DND-41 (cell line): Measurements from ENCODE around the gene HS2ST1.

Experiments
- ATAC-seq: fragments of 200-7000 bp; cut with Tn5 transposase; 3 replicates; pipeline ENCODE4 v1.9.1; 2021; ENCODE audit warnings: low read depth; ENCODE audit not compliant: insufficient read depth
- DNase-seq: peaks from one replicate; pipeline ENCODE4 v3.0.0-alpha.2; 2020
- H2AFZ ChIP-seq: 2 replicates; pipeline ENCODE4 v1.6.0; 2012; ENCODE audit warnings: low read depth, low read length
- H3K27ac ChIP-seq: 2 replicates; pipeline ENCODE4 v1.5.1; 2012; ENCODE audit warnings: low read length, inconsistent platforms
- H3K27me3 ChIP-seq: fragments of 200-600 bp; sonication (generic); 2 replicates; pipeline ENCODE4 v1.6.0; 2012; ENCODE audit warnings: low read length, mild to moderate bottlenecking, inconsistent platforms; ENCODE audit not compliant: insufficient read depth, poor library complexity
- H3K36me3 ChIP-seq: 2 replicates; pipeline ENCODE4 v1.5.1; 2012; ENCODE audit warnings: low read length, inconsistent platforms; ENCODE audit not compliant: insufficient read depth
- H3K4me1 ChIP-seq: 2 replicates; pipeline ENCODE4 v1.5.1; 2012; ENCODE audit warnings: mild to moderate bottlenecking, low read length; ENCODE audit not compliant: insufficient read depth
- H3K4me2 ChIP-seq: 2 replicates; pipeline ENCODE4 v1.6.0; 2012; ENCODE audit warnings: mild to moderate bottlenecking, moderate library complexity, low read length, inconsistent platforms; ENCODE audit not compliant: insufficient read depth
- H3K4me3 ChIP-seq, 2 experiments: fragments of 200-600 bp in 1 of 2; shearing (Covaris generic) in 1 of 2; 2 replicates each; pipeline ENCODE4 v1.5.1; 2012 to 2016; ENCODE audit warnings: inconsistent platforms in 2 of 2, low read length in 2 of 2, mild to moderate bottlenecking in 2 of 2, low read depth in 1 of 2, moderate library complexity in 1 of 2
- H3K79me2 ChIP-seq: 2 replicates; pipeline ENCODE4 v1.6.0; 2012; ENCODE audit warnings: low read length, inconsistent platforms; ENCODE audit not compliant: insufficient read depth
- H3K9ac ChIP-seq: 2 replicates; pipeline ENCODE4 v1.6.0; 2012; ENCODE audit warnings: low read depth, mild to moderate bottlenecking, inconsistent platforms, low read length, moderate library complexity
- H3K9me3 ChIP-seq: 2 replicates; pipeline ENCODE4 v1.5.1; 2012; ENCODE audit warnings: low read length, moderate library complexity, mild to moderate bottlenecking, inconsistent platforms; ENCODE audit not compliant: insufficient read depth, severe bottlenecking
- H4K20me1 ChIP-seq: 2 replicates; pipeline ENCODE4 v1.6.0; 2012; ENCODE audit warnings: low read length; ENCODE audit not compliant: insufficient read depth
- CTCF ChIP-seq: IDR thresholded peaks from 2 replicates; pipeline ENCODE4 v1.5.1; 2012; ENCODE audit warnings: borderline replicate concordance, low read length, moderate library complexity, mild to moderate bottlenecking; ENCODE audit not compliant: poor library complexity, severe bottlenecking; ENCODE audit errors: extremely low read depth
- EZH2 ChIP-seq: IDR thresholded peaks from 3 replicates; pipeline ENCODE4 v1.6.1; 2012; ENCODE audit warnings: borderline replicate concordance, low read depth, mild to moderate bottlenecking, moderate library complexity, low read length, inconsistent platforms; ENCODE audit not compliant: severe bottlenecking

The HS2ST1 gene

GRCh38 chr1:86948212-86948611 lies 33.8 kb downstream of the HS2ST1 start:
- Histone ChIP-seq H3K79me2 (peaks cover 22% of the 10 kb centered on the region; the same call in 1 of the 2 replicates), H2AFZ (no peak overlapping the region), H3K9me3 (no peaks in the 10 kb centered on the region), H3K9ac (no peak overlapping the region), H3K36me3 (no peaks in the 10 kb centered on the region), H3K4me1 (no peaks in the 10 kb centered on the region), H3K27me3 (no peaks in the 10 kb centered on the region), H3K27ac (no peak overlapping the region), H3K4me3 (no peak overlapping the region), H4K20me1 (peaks cover 5% of the 10 kb centered on the region; the same call in 1 of the 2 replicates), H3K4me2 (no peak overlapping the region)
- DNase-seq (no peak), ATAC-seq (no peak)
- no peak for TF ChIP-seq EZH2
- no peak for TF ChIP-seq CTCF

- no peaks in the 10 kb centered on the region for H3K27me3 ChIP-seq
- ATAC-seq (no peak), DNase-seq (no peak)
- TF ChIP-seq CTCF (no peak), EZH2 (no peak)
- H3K4me3 ChIP-seq = no peak overlapping the region
- H3K4me2 ChIP-seq = no peak overlapping the region
- H4K20me1 ChIP-seq = peaks cover 6% of the 10 kb centered on the region; the same call in 1 of the 2 replicates
- H3K4me1 ChIP-seq = no peaks in the 10 kb centered on the region
- H3K79me2 ChIP-seq = peaks cover 13% of the 10 kb centered on the region; the same call in 1 of the 2 replicates
- H2AFZ ChIP-seq = no peak overlapping the region
- no peaks in the 10 kb centered on the region for H3K36me3 ChIP-seq
- H3K9me3 ChIP-seq = no peaks in the 10 kb centered on the region
- H3K27ac ChIP-seq = no peak overlapping the region
- H3K9ac ChIP-seq = no peak overlapping the region
Observed at GRCh38 chr1:86950712-86951419, 36.4 kb downstream of the HS2ST1 start.

DNA sequence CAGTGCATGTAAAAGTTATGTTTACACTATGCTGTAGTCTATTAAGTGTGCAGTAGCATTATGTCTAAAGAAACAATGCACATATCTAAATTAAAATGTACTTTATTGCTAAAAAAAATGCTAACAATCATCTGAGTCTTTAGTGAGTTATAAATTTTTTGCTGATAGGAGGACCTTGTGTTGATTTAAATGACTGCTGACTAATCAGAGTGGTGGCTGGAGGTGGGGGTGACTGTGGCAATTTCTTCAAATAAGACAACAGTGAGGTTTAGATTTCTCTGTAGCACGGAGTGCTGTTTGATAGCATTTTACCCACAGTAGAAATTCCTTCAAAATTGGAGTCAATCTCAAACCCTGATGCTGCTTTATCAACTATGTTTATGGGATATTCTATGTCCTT lies 37.0 kb downstream of the HS2ST1 start:
- DNase-seq (no peak), ATAC-seq (no peak)
- H3K4me1 ChIP-seq = no peaks in the 10 kb centered on the region
- no peak overlapping the region for H3K4me3 ChIP-seq
- no peaks in the 10 kb centered on the region for H3K27me3 ChIP-seq
- H3K36me3 ChIP-seq = no peaks in the 10 kb centered on the region
- no peak overlapping the region for H3K4me2 ChIP-seq
- peaks cover 6% of the 10 kb centered on the region; the same call in 1 of the 2 replicates for H4K20me1 ChIP-seq
- no peak for TF ChIP-seq EZH2
- TF ChIP-seq CTCF = no peak
- no peak overlapping the region for H3K27ac ChIP-seq
- peaks cover 13% of the 10 kb centered on the region; the same call in 1 of the 2 replicates for H3K79me2 ChIP-seq
- H3K9me3 ChIP-seq = no peaks in the 10 kb centered on the region
- H2AFZ ChIP-seq = no peak overlapping the region
- no peak overlapping the region for H3K9ac ChIP-seq
